ENCODE results near the gene COPS7A. TPM values are rescaled to one million over a fixed set of nuclear protein-coding genes. Genes with fewer than 3 reads are reported as not detected.
A peak's percentile ranks its signal among the peaks of the same experiment; 100 is the strongest.

Gene COPS7A
- total and polyA plus RNA-seq, 2 experiments from 2014 or later = 37.7 to 51.9 TPM

DNA sequence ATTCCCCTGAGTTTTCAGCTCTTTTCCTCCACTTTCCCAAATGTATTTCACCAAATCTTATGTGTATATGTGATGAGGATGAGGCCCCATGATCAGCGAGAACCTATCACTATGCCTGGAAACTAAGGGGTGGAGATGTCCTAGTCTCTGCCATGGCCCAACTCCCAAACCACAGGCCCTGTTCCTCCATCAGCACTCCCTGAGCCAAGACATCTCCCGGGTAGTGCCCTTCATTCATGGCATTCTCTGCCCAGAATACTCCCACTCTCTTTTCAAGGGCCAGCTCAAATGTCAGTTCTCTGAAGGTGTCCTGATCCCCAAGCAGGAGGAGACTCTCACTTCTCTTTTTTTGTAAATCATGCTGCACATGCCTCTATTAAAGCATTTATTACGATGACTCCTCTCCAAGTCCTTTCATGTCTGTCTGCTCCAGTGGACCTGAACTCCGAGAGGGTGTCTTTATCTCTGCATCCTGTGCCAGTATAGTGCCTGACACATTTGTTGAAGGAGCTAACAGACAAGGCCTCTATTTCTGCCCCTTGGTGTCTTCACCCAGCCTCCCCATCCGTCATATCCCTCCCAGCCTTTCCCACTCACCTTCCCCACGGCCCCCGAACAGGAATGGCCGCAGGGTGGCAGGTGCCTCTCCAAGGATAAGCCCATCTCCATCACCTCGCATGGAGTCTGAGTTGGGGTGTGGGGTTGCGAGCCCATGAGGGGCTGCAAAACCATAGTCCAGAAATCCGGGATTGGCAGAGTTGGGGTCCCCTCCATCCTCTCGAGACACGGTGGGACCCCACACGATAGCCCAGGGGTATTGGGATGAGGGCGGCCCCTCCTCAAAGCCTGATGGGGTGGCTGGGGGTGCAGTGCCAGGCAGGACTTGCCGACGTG, 26.9 kb upstream of the COPS7A start (continued):
- TF ChIP-seq, protein P1, sequence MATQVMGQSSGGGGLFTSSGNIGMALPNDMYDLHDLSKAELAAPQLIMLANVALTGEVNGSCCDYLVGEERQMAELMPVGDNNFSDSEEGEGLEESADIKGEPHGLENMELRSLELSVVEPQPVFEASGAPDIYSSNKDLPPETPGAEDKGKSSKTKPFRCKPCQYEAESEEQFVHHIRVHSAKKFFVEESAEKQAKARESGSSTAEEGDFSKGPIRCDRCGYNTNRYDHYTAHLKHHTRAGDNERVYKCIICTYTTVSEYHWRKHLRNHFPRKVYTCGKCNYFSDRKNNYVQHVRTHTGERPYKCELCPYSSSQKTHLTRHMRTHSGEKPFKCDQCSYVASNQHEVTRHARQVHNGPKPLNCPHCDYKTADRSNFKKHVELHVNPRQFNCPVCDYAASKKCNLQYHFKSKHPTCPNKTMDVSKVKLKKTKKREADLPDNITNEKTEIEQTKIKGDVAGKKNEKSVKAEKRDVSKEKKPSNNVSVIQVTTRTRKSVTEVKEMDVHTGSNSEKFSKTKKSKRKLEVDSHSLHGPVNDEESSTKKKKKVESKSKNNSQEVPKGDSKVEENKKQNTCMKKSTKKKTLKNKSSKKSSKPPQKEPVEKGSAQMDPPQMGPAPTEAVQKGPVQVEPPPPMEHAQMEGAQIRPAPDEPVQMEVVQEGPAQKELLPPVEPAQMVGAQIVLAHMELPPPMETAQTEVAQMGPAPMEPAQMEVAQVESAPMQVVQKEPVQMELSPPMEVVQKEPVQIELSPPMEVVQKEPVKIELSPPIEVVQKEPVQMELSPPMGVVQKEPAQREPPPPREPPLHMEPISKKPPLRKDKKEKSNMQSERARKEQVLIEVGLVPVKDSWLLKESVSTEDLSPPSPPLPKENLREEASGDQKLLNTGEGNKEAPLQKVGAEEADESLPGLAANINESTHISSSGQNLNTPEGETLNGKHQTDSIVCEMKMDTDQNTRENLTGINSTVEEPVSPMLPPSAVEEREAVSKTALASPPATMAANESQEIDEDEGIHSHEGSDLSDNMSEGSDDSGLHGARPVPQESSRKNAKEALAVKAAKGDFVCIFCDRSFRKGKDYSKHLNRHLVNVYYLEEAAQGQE (IDR thresholded peaks at IDR 0.05; ENCODE audit: unreplicated experiment) = no peak
- TF ChIP-seq CREB1 (CRISPR knock-in tag; IDR thresholded peaks at IDR 0.05; ENCODE audit: low read depth) (no peak), ZNF331 (CRISPR knock-in tag; IDR thresholded peaks at IDR 0.05; ENCODE audit: low read depth) (no peak), NANOG (IDR thresholded peaks at IDR 0.05; ENCODE audit: borderline replicate concordance) (no peak)

DNA sequence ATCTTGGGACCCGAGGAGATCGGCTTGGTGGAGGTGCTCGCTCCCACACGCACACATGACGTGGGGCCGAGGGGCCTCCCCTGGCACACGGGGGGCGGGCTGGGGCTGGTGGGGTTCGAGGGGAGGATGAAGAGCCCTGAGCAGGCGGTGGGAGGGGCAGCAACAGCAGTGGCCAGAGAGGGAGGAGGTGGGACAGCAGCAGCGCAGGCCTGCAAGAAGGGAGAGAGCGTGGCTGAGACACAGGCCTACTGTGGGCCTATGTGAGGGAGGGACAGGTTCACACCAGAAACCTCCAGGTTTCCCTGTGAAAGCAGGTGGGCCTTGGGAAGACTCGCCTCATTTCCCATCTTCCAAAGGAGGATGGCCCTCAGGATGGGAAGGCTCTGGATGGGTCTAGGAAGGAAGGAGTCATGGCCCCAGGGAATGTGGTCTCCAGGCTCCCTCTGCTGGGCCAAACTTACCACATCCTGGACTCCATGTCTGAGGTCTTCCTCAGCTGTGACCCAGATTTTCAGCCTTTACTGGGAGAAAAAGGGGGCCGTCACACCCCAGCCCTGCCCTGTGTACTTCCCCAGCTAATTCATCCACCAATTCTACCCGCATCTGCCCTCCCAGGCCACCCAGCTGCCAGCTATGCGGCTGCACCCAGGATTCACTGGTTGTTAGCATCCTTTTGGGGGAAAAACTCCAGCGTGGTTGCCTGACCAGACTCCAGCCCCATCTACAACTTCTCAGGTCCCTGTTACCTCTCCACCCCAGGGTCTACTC, 26.1 kb upstream of the COPS7A start:
- TF ChIP-seq NANOG (IDR thresholded peaks at IDR 0.05; ENCODE audit: borderline replicate concordance) = no peak
- TF ChIP-seq, protein P2, sequence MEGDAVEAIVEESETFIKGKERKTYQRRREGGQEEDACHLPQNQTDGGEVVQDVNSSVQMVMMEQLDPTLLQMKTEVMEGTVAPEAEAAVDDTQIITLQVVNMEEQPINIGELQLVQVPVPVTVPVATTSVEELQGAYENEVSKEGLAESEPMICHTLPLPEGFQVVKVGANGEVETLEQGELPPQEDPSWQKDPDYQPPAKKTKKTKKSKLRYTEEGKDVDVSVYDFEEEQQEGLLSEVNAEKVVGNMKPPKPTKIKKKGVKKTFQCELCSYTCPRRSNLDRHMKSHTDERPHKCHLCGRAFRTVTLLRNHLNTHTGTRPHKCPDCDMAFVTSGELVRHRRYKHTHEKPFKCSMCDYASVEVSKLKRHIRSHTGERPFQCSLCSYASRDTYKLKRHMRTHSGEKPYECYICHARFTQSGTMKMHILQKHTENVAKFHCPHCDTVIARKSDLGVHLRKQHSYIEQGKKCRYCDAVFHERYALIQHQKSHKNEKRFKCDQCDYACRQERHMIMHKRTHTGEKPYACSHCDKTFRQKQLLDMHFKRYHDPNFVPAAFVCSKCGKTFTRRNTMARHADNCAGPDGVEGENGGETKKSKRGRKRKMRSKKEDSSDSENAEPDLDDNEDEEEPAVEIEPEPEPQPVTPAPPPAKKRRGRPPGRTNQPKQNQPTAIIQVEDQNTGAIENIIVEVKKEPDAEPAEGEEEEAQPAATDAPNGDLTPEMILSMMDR (conservative IDR thresholded peaks at IDR 0.05; ENCODE audit: low read depth in 2 of 2) = peak; percentile 59 to 83
- peak overlapping the region; percentile 16; the same call in 1 of the 3 replicates for H3K4me3 Mint-ChIP-seq
- H3K36me3 Mint-ChIP-seq (ENCODE audit: low read depth) = peaks cover 6% of the 10 kb centered on the region; the same call in 2 of the 3 replicates
- Histone ChIP-seq H3K36me3 (ENCODE audit: insufficient read depth) (no peaks in the 10 kb centered on the region), H3K79me2 (replicated peaks; ENCODE audit: insufficient read depth) (0 out of 2 replicates have a peak, but pooled peaks cover 3% of the 10 kb centered on the region), H3K4me3 (no peak overlapping the region; the same call in 1 of the 2 replicates), H2AFZ (no peak overlapping the region), H3F3A (replicated peaks; ENCODE audit: low read depth) (peaks cover 16% of the 10 kb centered on the region; the same call in 1 of the 2 replicates), H3K27ac (ENCODE audit: low read depth) (0 out of 2 replicates have a peak overlapping the region, but pooled peaks have one; percentile 59), H3K4me1 (ENCODE audit: insufficient read depth) (peaks cover 15% of the 10 kb centered on the region), H3K4me2 (peak overlapping the region; percentile 55; the same call in 1 of the 2 replicates), H3K9me2 (ENCODE audit: insufficient read depth) (no peaks in the 10 kb centered on the region), H3K27me3 (ENCODE audit: insufficient read depth) (peaks cover 28% of the 10 kb centered on the region), H4K20me1 (replicated peaks; ENCODE audit: insufficient read depth) (no peaks in the 10 kb centered on the region)
- no peak overlapping the region for H3K27ac Mint-ChIP-seq
- H3K4me1 Mint-ChIP-seq = peaks cover 30% of the 10 kb centered on the region
- H3K27me3 Mint-ChIP-seq (ENCODE audit: insufficient read depth, low read depth, poor library complexity) = peaks cover 28% of the 10 kb centered on the region
- H3K9me3 Mint-ChIP-seq = peaks cover 4% of the 10 kb centered on the region; the same call in 1 of the 3 replicates
- DNase-seq (ENCODE audit: low spot score) (peak; percentile 85), ATAC-seq (peak; percentile 60)
